ENCODE measurements around the gene PCYT2.

Gene PCYT2

DNA sequence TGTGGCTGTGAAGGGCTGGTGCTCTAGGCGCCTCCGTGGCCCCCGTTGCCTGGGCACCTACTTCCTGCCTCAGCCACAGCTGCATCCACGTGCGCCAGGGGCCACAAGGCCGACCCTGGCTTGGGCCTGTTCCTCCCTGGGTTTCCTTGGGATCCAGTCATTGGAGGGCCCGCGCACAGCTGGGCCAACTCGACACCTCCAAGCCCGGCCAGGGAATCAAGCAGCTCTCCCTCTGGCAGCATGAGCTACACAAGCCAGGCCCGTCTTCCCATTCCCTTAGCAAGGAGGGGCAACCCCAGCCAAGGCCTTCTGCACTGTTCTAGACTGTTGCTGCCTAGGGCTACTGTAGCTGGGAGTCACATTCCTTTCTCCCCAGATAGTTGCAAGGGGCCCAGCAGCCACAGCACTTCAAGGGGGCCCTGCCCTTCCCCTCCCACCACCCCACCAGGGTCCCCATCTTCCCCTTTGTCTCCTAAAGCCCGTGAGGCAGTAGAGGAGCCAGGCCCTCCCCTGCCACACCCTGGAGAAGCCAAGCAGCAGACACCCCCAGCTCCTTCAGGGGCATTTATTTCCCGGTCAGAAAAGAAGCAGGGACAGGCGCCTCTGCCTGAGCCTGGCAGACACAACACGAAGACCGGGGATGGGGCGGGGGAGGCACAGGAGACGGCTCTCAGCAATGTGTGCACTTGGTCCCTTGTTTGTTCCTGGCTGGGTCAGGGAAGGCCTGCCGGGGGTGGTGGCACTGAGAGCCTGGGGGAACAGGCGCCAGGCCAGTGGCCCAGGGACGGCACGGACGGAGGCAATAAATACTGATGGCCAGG is 43.8 kb downstream of the PCYT2 start:
- Histone ChIP-seq H3K27ac (ENCODE audit: extremely low read depth, low read depth, low read length) (peak overlapping the region; percentile 100), H3K4me3 (ENCODE audit: low read depth, low read length) (no peak overlapping the region), H3K4me1 (ENCODE audit: control insufficient read depth, insufficient read depth, low read length) (peaks cover 12% of the 10 kb centered on the region; the same call in 1 of the 2 replicates), H3K36me3 (ENCODE audit: control insufficient read depth in 2 of 2, insufficient read depth in 1 of 2, low read length in 2 of 2) (peaks cover 8 to 77% of the 10 kb centered on the region in 2 experiments; a peak in 2 of 3 replicates), H3K9me3 (ENCODE audit: control insufficient read depth, insufficient read depth, low read depth, low read length) (no peaks in the 10 kb centered on the region)
- CTCF ChIA-PET = interaction anchor here (0.5 to 0.9 kb wide), 3 partner anchors 45 to 161 kb away, joined by 3 to 4 read pairs (median 3); no protein-coding TSS in a partner anchor
- POLR2A ChIA-PET = interaction anchor here (0.6 to 2.5 kb wide), 20 partner anchors 12 to 355 kb away, joined by 3 to 14 read pairs (median 4); partner anchors contain the start of genes ACTG1, ARL16, CENPX and FASN
- TF ChIP-seq ZNF692 (tag by site-specific recombination; IDR thresholded peaks at IDR 0.05) (0 out of 2 replicates have a peak, but pooled peaks have one; percentile 25), ZNF791 (tag by site-specific recombination; IDR thresholded peaks at IDR 0.05) (no peak), ZNF549 (tag by site-specific recombination; IDR thresholded peaks at IDR 0.05) (no peak), ZNF510 (tag by site-specific recombination; IDR thresholded peaks at IDR 0.05; ENCODE audit: insufficient replicate concordance) (no peak), ZFP69B (tag by site-specific recombination; IDR thresholded peaks at IDR 0.05) (peak; percentile 82), ZFP41 (tag by site-specific recombination; IDR thresholded peaks at IDR 0.05; ENCODE audit: borderline replicate concordance) (no peak), ZNF596 (tag by site-specific recombination; IDR thresholded peaks at IDR 0.05) (no peak), OSR2 (tag by site-specific recombination; IDR thresholded peaks at IDR 0.05) (peak; percentile 98), RBAK (tag by site-specific recombination; IDR thresholded peaks at IDR 0.05) (no peak), ZNF16 (tag by site-specific recombination; IDR thresholded peaks at IDR 0.05; ENCODE audit: low read depth) (no peak), ZBTB8A (tag by site-specific recombination; IDR thresholded peaks at IDR 0.05) (peak; percentile 62), AEBP2 (tag by site-specific recombination; IDR thresholded peaks at IDR 0.05; ENCODE audit: borderline replicate concordance) (no peak), ZNF121 (tag by site-specific recombination; IDR thresholded peaks at IDR 0.05) (0 out of 2 replicates have a peak, but pooled peaks have one; percentile 49), ZNF18 (tag by site-specific recombination; IDR thresholded peaks at IDR 0.05) (no peak; the same call in 1 of the 2 replicates), ZNF558 (tag by site-specific recombination; IDR thresholded peaks at IDR 0.05) (no peak), ZNF146 (tag by site-specific recombination; IDR thresholded peaks at IDR 0.05) (no peak; the same call in 1 of the 2 replicates), ZNF202 (tag by site-specific recombination; IDR thresholded peaks at IDR 0.05; ENCODE audit: borderline replicate concordance) (no peak), ZNF670 (tag by site-specific recombination; IDR thresholded peaks at IDR 0.05; ENCODE audit: low read depth) (no peak), ZBTB17 (tag by site-specific recombination; IDR thresholded peaks at IDR 0.05) (peak; percentile 50; the same call in 1 of the 2 replicates), MEIS1 (CRISPR knock-in tag; IDR thresholded peaks at IDR 0.05; ENCODE audit: borderline replicate concordance) (no peak), KLF1 (tag by site-specific recombination; IDR thresholded peaks at IDR 0.05) (peak; percentile 68), MYNN (tag by site-specific recombination; IDR thresholded peaks at IDR 0.05; ENCODE audit: borderline replicate concordance) (no peak), ZNF660 (tag by site-specific recombination; IDR thresholded peaks at IDR 0.05) (0 out of 2 replicates have a peak, but pooled peaks have one; percentile 30)
- TF ChIP-seq, protein P1, sequence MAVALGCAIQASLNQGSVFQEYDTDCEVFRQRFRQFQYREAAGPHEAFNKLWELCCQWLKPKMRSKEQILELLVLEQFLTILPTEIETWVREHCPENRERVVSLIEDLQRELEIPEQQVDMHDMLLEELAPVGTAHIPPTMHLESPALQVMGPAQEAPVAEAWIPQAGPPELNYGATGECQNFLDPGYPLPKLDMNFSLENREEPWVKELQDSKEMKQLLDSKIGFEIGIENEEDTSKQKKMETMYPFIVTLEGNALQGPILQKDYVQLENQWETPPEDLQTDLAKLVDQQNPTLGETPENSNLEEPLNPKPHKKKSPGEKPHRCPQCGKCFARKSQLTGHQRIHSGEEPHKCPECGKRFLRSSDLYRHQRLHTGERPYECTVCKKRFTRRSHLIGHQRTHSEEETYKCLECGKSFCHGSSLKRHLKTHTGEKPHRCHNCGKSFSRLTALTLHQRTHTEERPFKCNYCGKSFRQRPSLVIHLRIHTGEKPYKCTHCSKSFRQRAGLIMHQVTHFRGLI (tag by site-specific recombination; IDR thresholded peaks at IDR 0.05) = peak; percentile 36
- TF ChIP-seq, protein P2, sequence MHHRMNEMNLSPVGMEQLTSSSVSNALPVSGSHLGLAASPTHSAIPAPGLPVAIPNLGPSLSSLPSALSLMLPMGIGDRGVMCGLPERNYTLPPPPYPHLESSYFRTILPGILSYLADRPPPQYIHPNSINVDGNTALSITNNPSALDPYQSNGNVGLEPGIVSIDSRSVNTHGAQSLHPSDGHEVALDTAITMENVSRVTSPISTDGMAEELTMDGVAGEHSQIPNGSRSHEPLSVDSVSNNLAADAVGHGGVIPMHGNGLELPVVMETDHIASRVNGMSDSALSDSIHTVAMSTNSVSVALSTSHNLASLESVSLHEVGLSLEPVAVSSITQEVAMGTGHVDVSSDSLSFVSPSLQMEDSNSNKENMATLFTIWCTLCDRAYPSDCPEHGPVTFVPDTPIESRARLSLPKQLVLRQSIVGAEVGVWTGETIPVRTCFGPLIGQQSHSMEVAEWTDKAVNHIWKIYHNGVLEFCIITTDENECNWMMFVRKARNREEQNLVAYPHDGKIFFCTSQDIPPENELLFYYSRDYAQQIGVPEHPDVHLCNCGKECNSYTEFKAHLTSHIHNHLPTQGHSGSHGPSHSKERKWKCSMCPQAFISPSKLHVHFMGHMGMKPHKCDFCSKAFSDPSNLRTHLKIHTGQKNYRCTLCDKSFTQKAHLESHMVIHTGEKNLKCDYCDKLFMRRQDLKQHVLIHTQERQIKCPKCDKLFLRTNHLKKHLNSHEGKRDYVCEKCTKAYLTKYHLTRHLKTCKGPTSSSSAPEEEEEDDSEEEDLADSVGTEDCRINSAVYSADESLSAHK (tag by site-specific recombination; IDR thresholded peaks at IDR 0.05) = peak; percentile 48; the same call in 1 of the 2 replicates
- TF ChIP-seq, protein P3, sequence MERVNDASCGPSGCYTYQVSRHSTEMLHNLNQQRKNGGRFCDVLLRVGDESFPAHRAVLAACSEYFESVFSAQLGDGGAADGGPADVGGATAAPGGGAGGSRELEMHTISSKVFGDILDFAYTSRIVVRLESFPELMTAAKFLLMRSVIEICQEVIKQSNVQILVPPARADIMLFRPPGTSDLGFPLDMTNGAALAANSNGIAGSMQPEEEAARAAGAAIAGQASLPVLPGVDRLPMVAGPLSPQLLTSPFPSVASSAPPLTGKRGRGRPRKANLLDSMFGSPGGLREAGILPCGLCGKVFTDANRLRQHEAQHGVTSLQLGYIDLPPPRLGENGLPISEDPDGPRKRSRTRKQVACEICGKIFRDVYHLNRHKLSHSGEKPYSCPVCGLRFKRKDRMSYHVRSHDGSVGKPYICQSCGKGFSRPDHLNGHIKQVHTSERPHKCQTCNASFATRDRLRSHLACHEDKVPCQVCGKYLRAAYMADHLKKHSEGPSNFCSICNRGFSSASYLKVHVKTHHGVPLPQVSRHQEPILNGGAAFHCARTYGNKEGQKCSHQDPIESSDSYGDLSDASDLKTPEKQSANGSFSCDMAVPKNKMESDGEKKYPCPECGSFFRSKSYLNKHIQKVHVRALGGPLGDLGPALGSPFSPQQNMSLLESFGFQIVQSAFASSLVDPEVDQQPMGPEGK (tag by site-specific recombination; IDR thresholded peaks at IDR 0.05) = peak; percentile 94

Measured in HEK293 (cell line).